Lower lobe of right lung (tissue), 2 donors: ENCODE results near the gene TLE4. TPM values are rescaled to one million over a fixed set of nuclear protein-coding genes. Genes with fewer than 3 reads are reported as not detected.

Experiments used
- ATAC-seq, 2 donors: fragments of 200-7000 bp; cut with Tn5 transposase; one replicate each; pipeline ENCODE4 v1.9.1; 2020 to 2022; ENCODE audit warnings: mild to moderate bottlenecking in 2 of 2, moderate library complexity in 2 of 2
- DNase-seq: peaks from one replicate; pipeline ENCODE4 v3.0.0-alpha.2; 2020
- H3K27ac ChIP-seq: fragments of 200-600 bp; one replicate; pipeline ENCODE4 v1.8.0; 2022
- H3K27me3 ChIP-seq: fragments of 200-600 bp; one replicate; pipeline ENCODE4 v1.8.0; 2022; ENCODE audit warnings: low read depth
- H3K36me3 ChIP-seq: fragments of 200-600 bp; one replicate; pipeline ENCODE4 v1.8.0; 2022; ENCODE audit warnings: mild to moderate bottlenecking
- H3K4me1 ChIP-seq: fragments of 200-600 bp; one replicate; pipeline ENCODE4 v1.8.0; 2022
- H3K4me3 ChIP-seq: fragments of 200-600 bp; one replicate; pipeline ENCODE4 v1.8.0; 2022; ENCODE audit warnings: mild to moderate bottlenecking
- H3K9me3 ChIP-seq: fragments of 200-600 bp; one replicate; pipeline ENCODE4 v1.8.0; 2022
- intact Hi-C: fragments of 100-400 bp; cut with DNase I; formaldehyde crosslinking; loops from one replicate; pipeline ENCODE4 v1.11.0; 2022
- total RNA-seq: library from RNA; stranded (reverse); fragmentation: NEBNext Ultra II Directional; extraction: Animal tissue kit (Norgen Biotek cat#: 25700); gene quantifications from one replicate; pipeline ENCODE4 v1.2.1, GENCODE V29; 2021
- TF ChIP-seq, protein P1 (sequence below): fragments of 200-600 bp; IDR thresholded peaks from one replicate; pipeline ENCODE4 v1.8.0; 2022; ENCODE audit warnings: antibody characterized with exemption, mild to moderate bottlenecking
- donor health status: DM: no; HTN: yes; CAD: no; lungs with severe emphysema.

TLE4 gene
- total RNA-seq, 1 donor from 2014 or later: 48.6 TPM

DNA sequence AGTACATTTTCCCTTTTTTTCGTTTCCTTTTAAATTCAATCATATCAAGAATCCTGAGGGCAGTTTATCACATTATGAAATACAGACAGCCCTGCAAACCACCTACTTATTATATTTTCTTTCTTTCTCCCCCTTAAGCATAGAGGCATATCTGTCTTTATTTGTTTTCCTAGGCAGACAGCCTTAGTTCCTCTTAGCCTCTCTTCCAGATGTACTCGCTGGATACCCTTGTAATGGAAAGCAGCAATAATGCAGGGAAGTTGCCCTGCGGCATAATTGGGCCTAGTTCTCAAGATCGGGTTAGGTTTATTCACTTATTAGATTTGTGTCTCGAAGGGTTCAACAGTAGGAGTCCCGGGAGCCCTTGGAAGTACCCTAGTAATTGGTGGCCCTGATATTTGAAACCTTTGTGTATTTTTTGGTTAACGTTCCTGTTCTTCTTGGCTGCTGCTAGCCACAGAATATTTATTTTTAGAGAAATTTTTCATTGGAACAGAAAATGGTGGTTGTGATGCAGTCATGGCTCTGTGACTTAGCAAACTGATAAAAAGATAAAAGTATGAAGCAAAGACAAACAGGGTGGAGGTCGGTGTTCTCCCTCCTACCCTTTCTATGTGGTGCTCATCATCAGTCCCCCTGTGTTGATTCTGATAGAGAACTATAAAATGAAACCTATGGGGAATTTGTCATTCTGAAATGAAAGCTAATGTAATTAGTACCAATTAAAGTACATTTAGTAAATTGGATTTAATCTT, 6.4 kb downstream of the TLE4 start:
- no peak overlapping the region for H3K4me3 ChIP-seq
- H3K36me3 ChIP-seq: no peaks in the 10 kb centered on the region
- intact Hi-C loops: no loop called here
- H3K27me3 ChIP-seq: no peaks in the 10 kb centered on the region
- no peaks in the 10 kb centered on the region for H3K9me3 ChIP-seq
- TF ChIP-seq, protein P1, sequence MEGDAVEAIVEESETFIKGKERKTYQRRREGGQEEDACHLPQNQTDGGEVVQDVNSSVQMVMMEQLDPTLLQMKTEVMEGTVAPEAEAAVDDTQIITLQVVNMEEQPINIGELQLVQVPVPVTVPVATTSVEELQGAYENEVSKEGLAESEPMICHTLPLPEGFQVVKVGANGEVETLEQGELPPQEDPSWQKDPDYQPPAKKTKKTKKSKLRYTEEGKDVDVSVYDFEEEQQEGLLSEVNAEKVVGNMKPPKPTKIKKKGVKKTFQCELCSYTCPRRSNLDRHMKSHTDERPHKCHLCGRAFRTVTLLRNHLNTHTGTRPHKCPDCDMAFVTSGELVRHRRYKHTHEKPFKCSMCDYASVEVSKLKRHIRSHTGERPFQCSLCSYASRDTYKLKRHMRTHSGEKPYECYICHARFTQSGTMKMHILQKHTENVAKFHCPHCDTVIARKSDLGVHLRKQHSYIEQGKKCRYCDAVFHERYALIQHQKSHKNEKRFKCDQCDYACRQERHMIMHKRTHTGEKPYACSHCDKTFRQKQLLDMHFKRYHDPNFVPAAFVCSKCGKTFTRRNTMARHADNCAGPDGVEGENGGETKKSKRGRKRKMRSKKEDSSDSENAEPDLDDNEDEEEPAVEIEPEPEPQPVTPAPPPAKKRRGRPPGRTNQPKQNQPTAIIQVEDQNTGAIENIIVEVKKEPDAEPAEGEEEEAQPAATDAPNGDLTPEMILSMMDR: no peak
- H3K27ac ChIP-seq: no peak overlapping the region
- no peak for DNase-seq
- no peak for ATAC-seq
- peaks cover 66% of the 10 kb centered on the region for H3K4me1 ChIP-seq

DNA sequence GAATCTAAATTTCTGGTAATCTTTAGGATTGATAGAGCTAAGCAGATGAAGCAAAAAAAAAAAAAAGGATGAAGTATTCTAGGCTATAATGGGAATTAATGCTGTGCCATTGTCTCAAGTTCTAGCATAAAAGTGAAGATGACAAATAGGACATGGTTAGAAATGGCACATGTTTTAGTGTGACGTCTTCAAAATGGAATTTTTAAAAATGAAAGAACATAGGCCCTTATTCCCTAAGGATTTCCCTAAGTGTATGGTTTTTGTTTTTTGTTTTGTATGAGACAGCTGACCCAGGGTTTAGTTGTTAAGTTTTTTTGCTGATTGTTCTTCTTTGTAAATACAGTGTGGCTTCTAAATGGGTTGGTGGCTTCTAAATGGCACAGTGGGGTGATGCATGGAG, 7.1 kb downstream of the TLE4 start:
- ATAC-seq: no peak
- Histone ChIP-seq H3K36me3 (no peaks in the 10 kb centered on the region), H3K9me3 (no peaks in the 10 kb centered on the region), H3K27me3 (no peaks in the 10 kb centered on the region), H3K4me1 (peaks cover 69% of the 10 kb centered on the region), H3K4me3 (no peak overlapping the region), H3K27ac (no peak overlapping the region)
- TF ChIP-seq, protein P1: no peak
- no peak for DNase-seq
- intact Hi-C loops: no loop called here

DNA sequence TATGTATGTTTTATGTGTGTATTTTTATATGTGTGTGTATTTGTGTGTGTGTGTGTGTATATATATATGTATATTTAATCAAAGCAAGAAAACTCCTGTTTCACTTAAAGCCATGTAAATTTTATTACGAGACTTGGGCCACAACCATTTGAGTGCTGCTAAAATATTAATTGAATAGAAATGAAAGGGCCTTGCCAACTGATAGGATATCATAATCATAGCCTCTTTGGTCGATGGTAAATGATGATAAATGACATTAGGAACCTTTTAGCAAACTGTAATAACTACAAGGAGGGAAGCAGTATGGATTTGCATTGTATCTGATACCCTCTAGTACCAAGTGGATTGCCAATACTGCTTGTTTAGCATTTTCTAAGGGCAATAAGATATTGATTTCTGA, 7.9 kb downstream of the TLE4 start:
- no peaks in the 10 kb centered on the region for H3K36me3 ChIP-seq
- no peak for ATAC-seq
- H3K4me1 ChIP-seq: peaks cover 69% of the 10 kb centered on the region
- H3K27me3 ChIP-seq: no peaks in the 10 kb centered on the region
- DNase-seq: no peak
- no peak overlapping the region for H3K4me3 ChIP-seq
- H3K27ac ChIP-seq: no peak overlapping the region
- H3K9me3 ChIP-seq: no peaks in the 10 kb centered on the region
- TF ChIP-seq, protein P1: no peak
- intact Hi-C loops: no loop called here

DNA sequence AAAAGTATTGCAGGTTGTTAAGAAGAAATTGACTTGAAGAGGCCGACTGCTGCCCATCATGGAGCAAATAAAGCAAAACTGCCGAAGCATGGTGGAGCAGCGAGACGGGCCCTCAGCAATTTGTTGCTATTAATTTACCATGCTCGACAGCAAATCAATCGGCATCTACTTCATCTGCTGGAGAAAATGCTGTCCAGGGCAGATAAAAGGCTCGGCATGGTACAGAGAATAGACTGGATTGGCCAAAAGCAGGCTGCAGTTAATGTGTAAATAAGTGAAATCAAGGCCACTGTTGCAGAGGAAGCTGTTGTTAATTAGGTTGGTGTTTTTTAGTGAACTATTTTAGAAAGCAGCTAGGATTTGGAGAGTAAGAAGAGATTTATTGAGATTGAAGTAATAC, 8.3 kb downstream of the TLE4 start:
- peaks cover 70% of the 10 kb centered on the region for H3K4me1 ChIP-seq
- intact Hi-C loops: no loop called here
- TF ChIP-seq, protein P1: no peak

DNA sequence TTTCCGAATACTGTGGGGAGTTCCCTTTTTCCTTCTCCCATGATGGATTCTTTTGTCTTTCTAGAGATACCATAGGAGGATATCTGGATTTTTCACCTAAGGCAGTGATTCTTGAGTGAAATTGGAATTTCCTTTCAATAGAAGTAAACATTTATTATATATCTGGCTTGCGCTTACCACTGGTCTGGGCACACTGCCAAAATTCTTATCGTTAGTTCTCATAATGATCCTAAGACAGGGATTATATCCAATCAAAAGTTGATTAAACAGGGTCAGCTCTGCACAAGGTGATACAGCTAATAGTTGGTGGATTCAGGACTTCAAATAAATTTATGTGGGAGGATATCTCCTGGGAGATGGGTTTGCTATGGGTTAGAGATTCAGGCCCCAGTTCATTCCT, 9.6 kb downstream of the TLE4 start:
- DNase-seq (no peak), ATAC-seq (no peak)
- Histone ChIP-seq H3K9me3 (no peaks in the 10 kb centered on the region), H3K36me3 (no peaks in the 10 kb centered on the region), H3K27ac (no peak overlapping the region), H3K4me1 (peaks cover 56% of the 10 kb centered on the region), H3K4me3 (no peak overlapping the region), H3K27me3 (no peaks in the 10 kb centered on the region)
- TF ChIP-seq, protein P1: no peak
- intact Hi-C loops: no loop called here

More for the DNA sequence above, 8.3 kb downstream of the TLE4 start:
- no peaks in the 10 kb centered on the region for H3K9me3 ChIP-seq
- H3K4me3 ChIP-seq: no peak overlapping the region
- ATAC-seq: no peak
- no peak for DNase-seq
- H3K36me3 ChIP-seq: no peaks in the 10 kb centered on the region
- H3K27ac ChIP-seq: no peak overlapping the region
- H3K27me3 ChIP-seq: no peaks in the 10 kb centered on the region
